ENCODE measurements around the gene KIAA1755. TPM values are rescaled to one million over a fixed set of nuclear protein-coding genes. Genes with fewer than 3 reads are reported as not detected.

KIAA1755 gene
- total RNA-seq, 1 donor from 2014 or later = 0.22 TPM

DNA sequence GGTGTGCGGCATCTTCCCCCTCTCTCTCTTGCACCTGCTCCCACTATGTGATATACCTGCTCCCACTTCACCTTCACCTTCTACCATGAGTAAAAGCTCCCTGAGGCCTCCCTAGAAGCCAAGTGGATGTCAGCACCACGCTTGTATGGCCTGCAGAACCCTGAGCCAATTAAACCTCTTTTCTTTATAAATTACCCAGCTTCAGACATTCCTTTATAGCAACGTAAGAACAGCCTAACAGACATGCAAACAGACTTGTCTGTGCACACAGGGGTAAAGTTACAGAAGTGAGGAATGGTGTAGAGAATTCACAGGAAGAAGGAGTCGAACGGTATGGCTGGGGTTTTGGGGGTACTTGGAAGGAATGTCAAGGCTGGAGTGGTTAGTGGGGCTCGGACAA is 80.7 kb downstream of the KIAA1755 start:
- Mint-ChIP-seq H3K4me1 (peaks cover 37% of the 10 kb centered on the region), H3K27me3 (ENCODE audit: insufficient read depth, low read depth) (peaks cover 11% of the 10 kb centered on the region), H3K4me3 (no peak overlapping the region), H3K27ac (peak overlapping the region; percentile 26), H3K36me3 (no peaks in the 10 kb centered on the region), H3K9me3 (peaks cover 2% of the 10 kb centered on the region)
- no peaks in the 10 kb centered on the region for H3F3A ChIP-seq (ENCODE audit: low read depth)
- H3K27me3 ChIP-seq = no peaks in the 10 kb centered on the region
- H3K79me2 ChIP-seq (ENCODE audit: low read depth) = no peaks in the 10 kb centered on the region
- H3K36me3 ChIP-seq = no peaks in the 10 kb centered on the region
- H3K27ac ChIP-seq = no peak overlapping the region
- no peak overlapping the region for H3K4me2 ChIP-seq
- TF ChIP-seq EZH2phosphoT487 (IDR thresholded peaks at IDR 0.05) = no peak
- TF ChIP-seq EZH2 (IDR thresholded peaks at IDR 0.05) = no peak
- TF ChIP-seq CTCF (IDR thresholded peaks at IDR 0.05) = no peak
- peaks cover 9% of the 10 kb centered on the region for H3K4me1 ChIP-seq
- no peak overlapping the region for H3K9ac ChIP-seq
- no peaks in the 10 kb centered on the region for H4K20me1 ChIP-seq (ENCODE audit: low read depth)
- H3K4me3 ChIP-seq = no peak overlapping the region
- DNase-seq (ENCODE audit: low spot score) = no peak
- no peak overlapping the region for H2AFZ ChIP-seq (replicated peaks)
- no peaks in the 10 kb centered on the region for H3K9me3 ChIP-seq (ENCODE audit: low read depth)

- no peak overlapping the region for H3K27ac ChIP-seq
- no peaks in the 10 kb centered on the region for H3K27me3 ChIP-seq
- H3K27ac Mint-ChIP-seq = no peak overlapping the region
- no peak for DNase-seq (ENCODE audit: low spot score)
- H3K4me3 Mint-ChIP-seq = peak overlapping the region; percentile 52
- no peaks in the 10 kb centered on the region for H4K20me1 ChIP-seq (ENCODE audit: low read depth)
- no peaks in the 10 kb centered on the region for H3K36me3 Mint-ChIP-seq
- H3K4me1 Mint-ChIP-seq = peaks cover 48% of the 10 kb centered on the region
- H3K36me3 ChIP-seq = no peaks in the 10 kb centered on the region
- peaks cover 11% of the 10 kb centered on the region for H3K27me3 Mint-ChIP-seq (ENCODE audit: insufficient read depth, low read depth)
- no peaks in the 10 kb centered on the region for H3K79me2 ChIP-seq (ENCODE audit: low read depth)
- peaks cover 2% of the 10 kb centered on the region for H3K9me3 Mint-ChIP-seq
- H2AFZ ChIP-seq (replicated peaks) = no peak overlapping the region
- TF ChIP-seq CTCF (IDR thresholded peaks at IDR 0.05) (no peak), EZH2phosphoT487 (IDR thresholded peaks at IDR 0.05) (no peak), EZH2 (IDR thresholded peaks at IDR 0.05) (no peak)
- H3K4me2 ChIP-seq = no peak overlapping the region
- no peak overlapping the region for H3K9ac ChIP-seq
- no peaks in the 10 kb centered on the region for H3K9me3 ChIP-seq (ENCODE audit: low read depth)
- no peaks in the 10 kb centered on the region for H3F3A ChIP-seq (ENCODE audit: low read depth)
- no peak overlapping the region for H3K4me3 ChIP-seq
- peaks cover 12% of the 10 kb centered on the region for H3K4me1 ChIP-seq
These were observed 82.0 kb downstream of the KIAA1755 start for GRCh38 chr20:38178581-38178980.

- no peaks in the 10 kb centered on the region for H3K36me3 ChIP-seq
- no peak overlapping the region for H3K4me3 Mint-ChIP-seq
- H3K9ac ChIP-seq = no peak overlapping the region
- H3K9me3 ChIP-seq (ENCODE audit: low read depth) = no peaks in the 10 kb centered on the region
- H3K9me3 Mint-ChIP-seq = peaks cover 2% of the 10 kb centered on the region
- H3K27ac ChIP-seq = no peak overlapping the region
- DNase-seq (ENCODE audit: low spot score) = no peak
- H3K4me1 ChIP-seq = peaks cover 16% of the 10 kb centered on the region
- H3K4me1 Mint-ChIP-seq = peaks cover 50% of the 10 kb centered on the region
- H3F3A ChIP-seq (ENCODE audit: low read depth) = no peaks in the 10 kb centered on the region
- no peaks in the 10 kb centered on the region for H3K36me3 Mint-ChIP-seq
- TF ChIP-seq CTCF (IDR thresholded peaks at IDR 0.05) (no peak), EZH2 (IDR thresholded peaks at IDR 0.05) (no peak), EZH2phosphoT487 (IDR thresholded peaks at IDR 0.05) (no peak)
- H3K27me3 ChIP-seq = no peaks in the 10 kb centered on the region
- H3K79me2 ChIP-seq (ENCODE audit: low read depth) = no peaks in the 10 kb centered on the region
- no peaks in the 10 kb centered on the region for H4K20me1 ChIP-seq (ENCODE audit: low read depth)
- peaks cover 11% of the 10 kb centered on the region for H3K27me3 Mint-ChIP-seq (ENCODE audit: insufficient read depth, low read depth)
- no peak overlapping the region for H3K4me2 ChIP-seq
- no peak overlapping the region for H3K4me3 ChIP-seq
- H2AFZ ChIP-seq (replicated peaks) = no peak overlapping the region
- H3K27ac Mint-ChIP-seq = no peak overlapping the region
These were observed 82.5 kb downstream of the KIAA1755 start for GRCh38 chr20:38178065-38178491.

Data from neural progenitor cell (in vitro differentiated cells).